HCT116 (cell line): ENCODE data around the gene CERT1.

Source experiments
- ATF3 ChIP-seq: IDR thresholded peaks from 2 replicates; pipeline ENCODE4 v1.6.1; 2012
- CTCF ChIP-seq, 3 experiments: fragments of 200-600 bp in 1 of 3; sonication (generic) in 1 of 3; IDR thresholded peaks in 2 of 3; conservative IDR thresholded peaks in 1 of 3; 2 replicates each; pipeline ENCODE4 v1.5.1; 2012 to 2017; ENCODE audit warnings: low read depth in 2 of 3, low read length in 2 of 3, antibody characterized with exemption in 1 of 3, borderline replicate concordance in 1 of 3, control low read depth in 1 of 3, mild to moderate bottlenecking in 1 of 3, mixed read lengths in 1 of 3, mixed run types in 1 of 3, moderate library complexity in 1 of 3; ENCODE audit not compliant: insufficient read depth in 1 of 3
- POLR2A ChIP-seq: IDR thresholded peaks from 2 replicates; pipeline ENCODE4 v1.7.0; 2011; ENCODE audit warnings: borderline replicate concordance; ENCODE audit not compliant: insufficient read depth, insufficient read length; ENCODE audit errors: extremely low read depth
- RAD21 ChIP-seq: IDR thresholded peaks from 2 replicates; pipeline ENCODE4 v1.6.1; 2012; ENCODE audit warnings: low read depth, mild to moderate bottlenecking
- YY1 ChIP-seq: IDR thresholded peaks from 2 replicates; pipeline ENCODE4 v1.6.1; 2011; ENCODE audit warnings: low read length, low read depth, moderate library complexity, mild to moderate bottlenecking; ENCODE audit not compliant: insufficient replicate concordance; ENCODE audit errors: extremely low read depth
- ZFX ChIP-seq: fragments of 450-650 bp; IDR thresholded peaks from 2 replicates; pipeline ENCODE4 v1.6.1; 2017

- TF ChIP-seq POLR2A (no peak), YY1 (no peak), CTCF (IDR thresholded peaks at IDR 0.05 in 2 of 3, conservative IDR thresholded peaks at IDR 0.05 in 1 of 3; ENCODE audit: borderline replicate concordance in 1 of 3, insufficient read depth in 1 of 3, low read depth in 2 of 3, low read length in 2 of 3) (no peak), ATF3 (no peak), RAD21 (no peak), ZFX (no peak)
Observed at GRCh38 chr5:75375414-75375813, 136.0 kb downstream of the CERT1 start.
